CD4-positive, alpha-beta T cell (primary cell): ENCODE results near the gene FUT4. TPM values are rescaled to one million over a fixed set of nuclear protein-coding genes. Genes with fewer than 3 reads are reported as not detected.

ENCODE experiments used
- ATAC-seq: fragments of 200-7000 bp; cut with Tn5 transposase; one replicate; pipeline ENCODE4 v1.10.0; 2022; ENCODE audit warnings: mild to moderate bottlenecking; ENCODE audit not compliant: poor library complexity
- CTCF ChIA-PET: fragments of 350-600 bp; sonication (Branson Sonifier 250); formaldehyde crosslinking; loops from one replicate; lab custom pipeline; 2021; ENCODE audit warnings: antibody characterized with exemption, inconsistent platforms; lab: Charles Lee
- POLR2A ChIA-PET: fragments of 350-600 bp; sonication (Branson Sonifier 250); formaldehyde crosslinking; loops from one replicate; lab custom pipeline; 2021; ENCODE audit warnings: antibody characterized with exemption, inconsistent platforms; lab: Charles Lee
- DNase-seq, 14 experiments: peaks; one replicate each; pipeline ENCODE4 v3.0.0-alpha.2; 2013 to 2020; ENCODE audit warnings: mixed read lengths in 2 of 14
- H3K27ac ChIP-seq, 2 donors: one replicate each; pipeline versions ENCODE4 v1.5.1 to v1.7.0; 2013; ENCODE audit warnings: low read length in 2 of 2, low read depth in 1 of 2, mild to moderate bottlenecking in 1 of 2
- H3K27me3 ChIP-seq, 2 experiments: 1 replicate in 1 of 2; 2 replicates in 1 of 2; pipeline versions ENCODE4 v1.6.1 to v1.7.0; 2013; ENCODE audit warnings: low read length in 2 of 2, control low read depth in 1 of 2, mild to moderate bottlenecking in 1 of 2, moderate library complexity in 1 of 2; ENCODE audit not compliant: insufficient read depth in 2 of 2, control insufficient read depth in 1 of 2
- H3K36me3 ChIP-seq: one replicate; pipeline ENCODE4 v1.6.1; 2013; ENCODE audit warnings: low read length, control low read depth; ENCODE audit not compliant: insufficient read depth
- H3K4me1 ChIP-seq: one replicate; pipeline ENCODE4 v1.6.1; 2013; ENCODE audit warnings: low read length, control low read depth; ENCODE audit not compliant: insufficient read depth
- H3K4me3 ChIP-seq: one replicate; pipeline ENCODE4 v1.5.1; 2013; ENCODE audit warnings: mild to moderate bottlenecking, low read length, moderate library complexity
- H3K9me3 ChIP-seq, 2 experiments: 1 replicate in 1 of 2; 2 replicates in 1 of 2; pipeline versions ENCODE4 v1.6.1 to v1.7.0; 2013; ENCODE audit warnings: low read length in 2 of 2, mild to moderate bottlenecking in 2 of 2, control low read depth in 1 of 2, moderate library complexity in 1 of 2; ENCODE audit not compliant: control insufficient read depth in 1 of 2, insufficient read depth in 1 of 2
- H3K27ac Mint-ChIP-seq: one replicate; pipeline ENCODE4 v1.8.0; 2020; ENCODE audit warnings: mixed read lengths
- H3K27me3 Mint-ChIP-seq: one replicate; pipeline ENCODE4 v1.8.0; 2021; ENCODE audit warnings: mixed read lengths
- H3K36me3 Mint-ChIP-seq: one replicate; pipeline ENCODE4 v1.8.0; 2021; ENCODE audit warnings: low read depth, mixed read lengths
- H3K4me1 Mint-ChIP-seq: one replicate; pipeline ENCODE4 v1.8.0; 2021; ENCODE audit warnings: low read depth, mixed read lengths
- H3K4me3 Mint-ChIP-seq: one replicate; pipeline ENCODE4 v1.8.0; 2020; ENCODE audit warnings: mild to moderate bottlenecking, mixed read lengths
- H3K9me3 Mint-ChIP-seq: one replicate; pipeline ENCODE4 v1.8.0; 2020; ENCODE audit warnings: mixed read lengths
- CTCF ChIP-seq: fragments of 200-600 bp; IDR thresholded peaks from one replicate; pipeline ENCODE4 v1.8.0; 2022; ENCODE audit warnings: antibody characterized with exemption, mild to moderate bottlenecking
- intact Hi-C, 2 experiments: fragments of 100-400 bp; cut with DNase I in 1 of 2; cut with micrococcal nuclease in 1 of 2; formaldehyde crosslinking; loops; one replicate each; pipeline versions ENCODE4 v1.15.1 to v1.9.0; 2023 to 2025; cut with DNase I, micrococcal nuclease
- total RNA-seq, 174 experiments: library from RNA in 2 of 174; stranded (reverse) in 2 of 174; gene quantifications; one replicate each; pipeline ENCODE4 v1.2.3 and lab custom pipeline; 2021 to 2026

FUT4 gene
- total RNA-seq, 2 experiments from 2014 or later, result 4.3 to 5.1 TPM

- no peak overlapping the region for H3K27ac Mint-ChIP-seq
- TF ChIP-seq CTCF, result no peak
- Histone ChIP-seq H3K4me3 (no peak overlapping the region), H3K9me3 (no peaks in the 10 kb centered on the region), H3K36me3 (no peaks in the 10 kb centered on the region), H3K4me1 (no peaks in the 10 kb centered on the region), H3K27ac (no peak overlapping the region), H3K27me3 (peaks cover 3 to 13% of the 10 kb centered on the region in 2 experiments)
- intact Hi-C loops, result no loop called here
- no peaks in the 10 kb centered on the region for H3K36me3 Mint-ChIP-seq
- no peaks in the 10 kb centered on the region for H3K4me1 Mint-ChIP-seq
- no peak for DNase-seq
- no peaks in the 10 kb centered on the region for H3K9me3 Mint-ChIP-seq
- POLR2A ChIA-PET, result no interaction called here
- H3K27me3 Mint-ChIP-seq, result peaks cover 50% of the 10 kb centered on the region
- no peak overlapping the region for H3K4me3 Mint-ChIP-seq
- no peak for ATAC-seq
- CTCF ChIA-PET, result interaction anchor here (1.4 kb wide), 1 partner anchor 20 kb away, joined by 3 read pairs; the partner anchor contains the start of gene C11orf97
These were observed 11.5 kb upstream of the FUT4 start for GRCh38 chr11:94532211-94532610.

- Histone ChIP-seq H3K27ac (no peak overlapping the region), H3K4me3 (no peak overlapping the region), H3K9me3 (no peaks in the 10 kb centered on the region), H3K27me3 (peaks cover 3 to 4% of the 10 kb centered on the region in 2 experiments), H3K4me1 (no peaks in the 10 kb centered on the region), H3K36me3 (no peaks in the 10 kb centered on the region)
- DNase-seq (no peak), ATAC-seq (no peak)
- Mint-ChIP-seq H3K9me3 (no peaks in the 10 kb centered on the region), H3K4me1 (no peaks in the 10 kb centered on the region), H3K27me3 (peaks cover 49% of the 10 kb centered on the region), H3K36me3 (no peaks in the 10 kb centered on the region), H3K27ac (no peak overlapping the region), H3K4me3 (no peak overlapping the region)
- CTCF ChIA-PET, result no interaction called here
- intact Hi-C loops, result no loop called here
- no peak for TF ChIP-seq CTCF
- POLR2A ChIA-PET, result no interaction called here
These were observed 10.5 kb upstream of the FUT4 start for GRCh38 chr11:94533206-94533605.

- Mint-ChIP-seq H3K27me3 (peaks cover 44% of the 10 kb centered on the region), H3K27ac (no peak overlapping the region), H3K4me1 (no peaks in the 10 kb centered on the region)
These were observed 9.8 kb upstream of the FUT4 start for GRCh38 chr11:94533696-94534630.

More at GRCh38 chr11:94533696-94534630, 9.8 kb upstream of the FUT4 start:
- no peaks in the 10 kb centered on the region for H3K36me3 Mint-ChIP-seq
- H3K4me3 Mint-ChIP-seq, result no peak overlapping the region
- intact Hi-C loops, result no loop called here
- Histone ChIP-seq H3K27ac (no peak overlapping the region), H3K4me3 (no peak overlapping the region), H3K27me3 (peaks cover 0 to 3% of the 10 kb centered on the region in 2 experiments), H3K9me3 (no peaks in the 10 kb centered on the region), H3K4me1 (no peaks in the 10 kb centered on the region), H3K36me3 (no peaks in the 10 kb centered on the region)
- H3K9me3 Mint-ChIP-seq, result no peaks in the 10 kb centered on the region
- ChIA-PET CTCF (interaction anchor here (0.6 kb wide), 1 partner anchor 8 kb away, joined by 3 read pairs; no protein-coding TSS in a partner anchor), POLR2A (no interaction called here)
- ATAC-seq (no peak), DNase-seq (no peak)
- TF ChIP-seq CTCF, result no peak
